ENCODE measurements around the gene STIM2. TPM values are rescaled to one million over a fixed set of nuclear protein-coding genes. Genes with fewer than 3 reads are reported as not detected.

STIM2 gene
- total RNA-seq, 2 donors from 2014 or later: 9.2 to 10.5 TPM

DNA sequence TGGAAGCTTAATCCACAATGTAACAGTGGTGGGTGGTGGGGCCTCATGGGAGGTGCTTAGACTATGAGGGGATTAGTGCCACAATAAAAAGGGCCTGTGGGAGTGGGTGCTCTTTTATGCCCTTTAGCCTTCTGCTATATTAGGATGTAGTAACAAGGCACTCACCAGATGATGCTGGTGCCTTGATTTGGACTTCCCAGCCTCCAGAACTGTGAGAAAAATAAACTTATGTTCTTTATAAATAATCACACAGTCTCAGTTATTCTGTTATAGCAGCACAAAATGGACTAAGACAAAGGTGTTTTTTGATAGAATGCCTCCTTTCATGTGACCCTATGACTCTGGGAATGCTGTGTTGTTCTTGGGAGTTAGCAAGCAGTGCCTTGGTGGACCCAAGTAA, 89.8 kb downstream of the STIM2 start:
- DNase-seq (ENCODE audit: low spot score): no peak
- H3K27ac ChIP-seq: no peak overlapping the region
- no peak overlapping the region for H3K4me3 ChIP-seq
- H3K36me3 ChIP-seq: no peaks in the 10 kb centered on the region
- H3K4me1 ChIP-seq: no peaks in the 10 kb centered on the region
- H3K27me3 ChIP-seq: no peaks in the 10 kb centered on the region
- TF ChIP-seq, protein P1, sequence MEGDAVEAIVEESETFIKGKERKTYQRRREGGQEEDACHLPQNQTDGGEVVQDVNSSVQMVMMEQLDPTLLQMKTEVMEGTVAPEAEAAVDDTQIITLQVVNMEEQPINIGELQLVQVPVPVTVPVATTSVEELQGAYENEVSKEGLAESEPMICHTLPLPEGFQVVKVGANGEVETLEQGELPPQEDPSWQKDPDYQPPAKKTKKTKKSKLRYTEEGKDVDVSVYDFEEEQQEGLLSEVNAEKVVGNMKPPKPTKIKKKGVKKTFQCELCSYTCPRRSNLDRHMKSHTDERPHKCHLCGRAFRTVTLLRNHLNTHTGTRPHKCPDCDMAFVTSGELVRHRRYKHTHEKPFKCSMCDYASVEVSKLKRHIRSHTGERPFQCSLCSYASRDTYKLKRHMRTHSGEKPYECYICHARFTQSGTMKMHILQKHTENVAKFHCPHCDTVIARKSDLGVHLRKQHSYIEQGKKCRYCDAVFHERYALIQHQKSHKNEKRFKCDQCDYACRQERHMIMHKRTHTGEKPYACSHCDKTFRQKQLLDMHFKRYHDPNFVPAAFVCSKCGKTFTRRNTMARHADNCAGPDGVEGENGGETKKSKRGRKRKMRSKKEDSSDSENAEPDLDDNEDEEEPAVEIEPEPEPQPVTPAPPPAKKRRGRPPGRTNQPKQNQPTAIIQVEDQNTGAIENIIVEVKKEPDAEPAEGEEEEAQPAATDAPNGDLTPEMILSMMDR (IDR thresholded peaks at IDR 0.05): no peak
- no peaks in the 10 kb centered on the region for H3K9me3 ChIP-seq

DNA sequence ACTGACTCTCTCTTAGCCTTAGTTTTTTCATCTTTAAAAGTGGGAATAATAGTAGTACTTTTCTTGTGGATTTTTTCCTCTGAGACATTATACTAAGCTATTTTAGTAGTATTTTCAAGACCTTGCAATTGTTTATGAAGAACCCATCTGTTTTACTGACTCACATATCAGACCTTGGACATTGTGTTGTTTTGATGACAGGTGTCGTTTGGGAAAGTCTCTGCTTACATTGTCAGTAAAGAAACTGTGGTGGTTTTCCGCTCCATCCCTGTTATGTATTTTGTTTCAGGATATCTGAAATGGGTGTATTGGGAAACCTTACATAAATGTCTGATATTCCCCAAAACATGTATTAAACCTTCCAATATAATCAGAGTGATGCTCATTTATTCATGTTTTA, 92.2 kb downstream of the STIM2 start:
- Histone ChIP-seq H3K36me3 (no peaks in the 10 kb centered on the region), H3K27ac (no peak overlapping the region), H3K9me3 (no peaks in the 10 kb centered on the region), H3K4me3 (no peak overlapping the region), H3K27me3 (no peaks in the 10 kb centered on the region), H3K4me1 (no peaks in the 10 kb centered on the region)
- no peak for DNase-seq (ENCODE audit: low spot score)
- TF ChIP-seq, protein P1 (IDR thresholded peaks at IDR 0.05): no peak

DNA sequence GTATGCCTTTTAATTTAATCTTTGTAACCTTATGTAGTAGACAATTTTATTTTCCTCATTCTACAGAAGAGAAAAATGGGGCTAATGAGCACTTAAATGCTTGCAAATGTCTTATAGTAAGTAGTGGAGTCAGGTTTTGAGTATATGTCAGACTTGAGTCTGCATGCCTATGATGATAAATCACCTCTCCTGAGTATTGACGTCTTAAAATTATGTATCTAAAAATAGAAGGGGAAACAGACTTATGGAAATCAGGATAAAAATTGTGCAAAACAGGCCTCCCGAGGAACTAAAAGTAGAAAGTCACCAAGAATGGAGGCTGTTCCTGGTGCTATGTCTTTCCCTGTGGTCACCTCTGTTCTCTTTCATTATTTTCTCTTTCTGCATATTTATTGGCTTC, 92.7 kb downstream of the STIM2 start:
- H3K27me3 ChIP-seq: no peaks in the 10 kb centered on the region
- TF ChIP-seq, protein P1 (IDR thresholded peaks at IDR 0.05): no peak
- no peak overlapping the region for H3K27ac ChIP-seq
- no peaks in the 10 kb centered on the region for H3K9me3 ChIP-seq
- no peaks in the 10 kb centered on the region for H3K4me1 ChIP-seq
- no peaks in the 10 kb centered on the region for H3K36me3 ChIP-seq
- DNase-seq (ENCODE audit: low spot score): no peak
- no peak overlapping the region for H3K4me3 ChIP-seq

DNA sequence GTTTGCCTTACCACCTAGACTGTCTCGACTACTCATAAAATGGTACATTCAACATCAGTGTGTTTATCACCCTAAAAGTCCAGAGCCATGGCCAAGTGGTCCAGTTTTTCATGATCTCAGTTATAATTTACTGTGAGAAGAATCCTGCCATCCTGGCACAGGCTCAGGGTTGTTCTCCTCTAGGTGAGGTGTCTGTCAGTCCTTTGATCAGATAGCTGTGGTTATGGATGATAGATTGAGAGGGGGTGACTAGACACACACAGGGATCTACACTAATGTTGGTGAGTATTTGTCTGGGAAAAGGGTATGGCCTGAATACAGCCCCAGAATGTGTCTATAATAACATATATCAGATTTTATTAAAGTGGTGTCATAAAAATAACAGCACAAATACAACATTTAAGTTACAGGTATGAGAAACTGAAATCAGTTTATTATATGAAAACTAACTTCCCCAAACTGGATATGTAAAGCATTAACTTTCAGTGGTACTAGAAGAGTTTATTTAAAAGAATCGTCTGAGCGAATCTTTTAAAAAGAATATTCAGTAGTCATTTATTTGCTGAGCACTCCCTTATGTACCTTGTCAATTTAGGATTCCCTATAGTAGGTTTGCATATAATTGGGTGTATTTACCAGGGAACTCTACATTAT, 93.3 kb downstream of the STIM2 start:
- TF ChIP-seq, protein P1 (IDR thresholded peaks at IDR 0.05): no peak
- no peaks in the 10 kb centered on the region for H3K27me3 ChIP-seq
- DNase-seq (ENCODE audit: low spot score): no peak

DNA sequence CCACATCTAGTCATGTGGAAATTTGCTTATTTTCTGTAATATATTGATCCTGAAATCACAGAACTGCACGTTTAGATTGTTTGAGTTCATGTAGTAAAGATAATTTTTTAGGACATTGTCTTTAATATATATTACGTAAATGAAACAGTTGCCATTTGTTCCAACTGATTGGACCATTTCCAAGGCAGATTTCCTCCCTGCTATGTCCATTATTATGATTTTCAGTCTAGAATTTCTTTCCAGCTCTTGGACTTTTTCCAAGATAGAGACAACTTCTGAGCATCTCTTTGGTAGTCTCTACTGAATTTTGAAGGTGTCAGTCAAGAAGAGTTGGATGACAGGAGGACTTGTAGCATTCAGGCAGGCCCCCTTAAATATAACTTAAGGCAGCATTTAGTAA, 94.6 kb downstream of the STIM2 start:
- no peaks in the 10 kb centered on the region for H3K36me3 ChIP-seq
- H3K4me3 ChIP-seq: no peak overlapping the region
- H3K27me3 ChIP-seq: no peaks in the 10 kb centered on the region
- H3K4me1 ChIP-seq: no peaks in the 10 kb centered on the region
- no peaks in the 10 kb centered on the region for H3K9me3 ChIP-seq
- no peak overlapping the region for H3K27ac ChIP-seq
- TF ChIP-seq, protein P1 (IDR thresholded peaks at IDR 0.05): no peak
- no peak for DNase-seq (ENCODE audit: low spot score)

More for the DNA sequence above, 93.3 kb downstream of the STIM2 start:
- Histone ChIP-seq H3K4me3 (no peak overlapping the region), H3K9me3 (no peaks in the 10 kb centered on the region), H3K36me3 (no peaks in the 10 kb centered on the region), H3K27ac (no peak overlapping the region), H3K4me1 (no peaks in the 10 kb centered on the region)
